Measurements from ENCODE around the gene CTSZ. TPM values are rescaled to one million over a fixed set of nuclear protein-coding genes. Genes with fewer than 3 reads are reported as not detected.

Gene CTSZ
- total RNA-seq, 2 experiments from 2014 or later: 14.7 to 17.7 TPM

- no peak for ATAC-seq (ENCODE audit: poor library complexity)
- no peak for DNase-seq
- Mint-ChIP-seq H3K36me3 (ENCODE audit: low read depth) (peaks cover 97% of the 10 kb centered on the region), H3K9me3 (no peaks in the 10 kb centered on the region), H3K27ac (no peak overlapping the region), H3K27me3 (no peaks in the 10 kb centered on the region), H3K4me3 (no peak overlapping the region), H3K4me1 (ENCODE audit: low read depth) (peaks cover 9% of the 10 kb centered on the region)
- CTCF ChIA-PET: interaction anchor here (0.9 kb wide), 1 partner anchor 41 kb away, joined by 4 read pairs; the partner anchor contains the start of gene ATP5F1E
- no peaks in the 10 kb centered on the region for H3K9me3 ChIP-seq (ENCODE audit: control insufficient read depth in 1 of 2, insufficient read depth in 1 of 2, low read length in 2 of 2)
- no peak overlapping the region for H3K4me3 ChIP-seq (ENCODE audit: low read length)
- H3K4me1 ChIP-seq (ENCODE audit: insufficient read depth, low read length): no peaks in the 10 kb centered on the region
- POLR2A ChIA-PET: interaction anchor here (0.6 to 1.2 kb wide), 5 partner anchors 9 to 108 kb away, joined by 3 to 5 read pairs (median 4); partner anchors contain the start of genes ATP5F1E and PRELID3B
- no peak overlapping the region for H3K27ac ChIP-seq (ENCODE audit: low read depth in 1 of 2, low read length in 2 of 2)
- H3K36me3 ChIP-seq (ENCODE audit: insufficient read depth, low read length): peaks cover 95% of the 10 kb centered on the region
- TF ChIP-seq, protein P1, sequence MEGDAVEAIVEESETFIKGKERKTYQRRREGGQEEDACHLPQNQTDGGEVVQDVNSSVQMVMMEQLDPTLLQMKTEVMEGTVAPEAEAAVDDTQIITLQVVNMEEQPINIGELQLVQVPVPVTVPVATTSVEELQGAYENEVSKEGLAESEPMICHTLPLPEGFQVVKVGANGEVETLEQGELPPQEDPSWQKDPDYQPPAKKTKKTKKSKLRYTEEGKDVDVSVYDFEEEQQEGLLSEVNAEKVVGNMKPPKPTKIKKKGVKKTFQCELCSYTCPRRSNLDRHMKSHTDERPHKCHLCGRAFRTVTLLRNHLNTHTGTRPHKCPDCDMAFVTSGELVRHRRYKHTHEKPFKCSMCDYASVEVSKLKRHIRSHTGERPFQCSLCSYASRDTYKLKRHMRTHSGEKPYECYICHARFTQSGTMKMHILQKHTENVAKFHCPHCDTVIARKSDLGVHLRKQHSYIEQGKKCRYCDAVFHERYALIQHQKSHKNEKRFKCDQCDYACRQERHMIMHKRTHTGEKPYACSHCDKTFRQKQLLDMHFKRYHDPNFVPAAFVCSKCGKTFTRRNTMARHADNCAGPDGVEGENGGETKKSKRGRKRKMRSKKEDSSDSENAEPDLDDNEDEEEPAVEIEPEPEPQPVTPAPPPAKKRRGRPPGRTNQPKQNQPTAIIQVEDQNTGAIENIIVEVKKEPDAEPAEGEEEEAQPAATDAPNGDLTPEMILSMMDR (IDR thresholded peaks at IDR 0.05): no peak
- intact Hi-C loops (cut with DNase I, micrococcal nuclease): no loop called here
- H3K27me3 ChIP-seq (ENCODE audit: control insufficient read depth in 1 of 2, insufficient read depth in 2 of 2, low read length in 2 of 2): no peaks in the 10 kb centered on the region
These were observed 16.2 kb downstream of the CTSZ start for GRCh38 chr20:58990651-58991445.

GRCh38 chr20:58989196-58989595, 17.9 kb downstream of the CTSZ start:
- Mint-ChIP-seq H3K4me1 (ENCODE audit: low read depth) (peaks cover 19% of the 10 kb centered on the region), H3K36me3 (ENCODE audit: low read depth) (peaks cover 90% of the 10 kb centered on the region), H3K27me3 (no peaks in the 10 kb centered on the region), H3K27ac (no peak overlapping the region), H3K9me3 (no peaks in the 10 kb centered on the region), H3K4me3 (no peak overlapping the region)
- DNase-seq: no peak
- Histone ChIP-seq H3K4me3 (ENCODE audit: low read length) (no peak overlapping the region), H3K27ac (ENCODE audit: low read depth in 1 of 2, low read length in 2 of 2) (no peak overlapping the region), H3K27me3 (ENCODE audit: control insufficient read depth in 1 of 2, insufficient read depth in 2 of 2, low read length in 2 of 2) (no peaks in the 10 kb centered on the region), H3K9me3 (ENCODE audit: control insufficient read depth in 1 of 2, insufficient read depth in 1 of 2, low read length in 2 of 2) (no peaks in the 10 kb centered on the region), H3K4me1 (ENCODE audit: insufficient read depth, low read length) (peaks cover 10% of the 10 kb centered on the region), H3K36me3 (ENCODE audit: insufficient read depth, low read length) (peaks cover 84% of the 10 kb centered on the region)
- TF ChIP-seq, protein P1 (IDR thresholded peaks at IDR 0.05): no peak
- ChIA-PET POLR2A (interaction anchor here (0.7 to 1.2 kb wide), 2 partner anchors 81 to 86 kb away, joined by 3 to 4 read pairs; no protein-coding TSS in a partner anchor), CTCF (no interaction called here)
- intact Hi-C loops (cut with DNase I, micrococcal nuclease): loop anchor here in 1 of 2 experiments (10.0 kb wide), 1 partner anchor 684 kb away; the partner anchor contains the start of gene RAB22A
- no peak for ATAC-seq (ENCODE audit: poor library complexity)

DNA sequence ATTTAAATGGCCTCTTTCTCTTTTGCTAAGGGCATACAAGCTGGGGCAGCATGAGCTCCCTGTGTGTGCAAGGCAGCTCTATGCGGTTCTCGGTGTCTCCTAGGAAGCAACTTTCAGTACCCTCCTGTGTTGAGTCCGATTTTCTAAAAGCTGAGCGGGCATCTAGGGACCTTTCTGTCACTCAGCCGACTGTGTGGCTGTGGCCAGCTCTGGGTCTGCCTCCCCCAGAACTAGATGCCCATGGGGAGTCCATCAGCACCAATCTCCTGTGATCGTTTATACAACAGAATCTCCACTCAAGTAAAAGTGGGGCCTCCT, 18.5 kb downstream of the CTSZ start:
- Histone ChIP-seq H3K36me3 (ENCODE audit: insufficient read depth, low read length) (peaks cover 78% of the 10 kb centered on the region), H3K4me3 (ENCODE audit: low read length) (no peak overlapping the region)

More for the DNA sequence above, 18.5 kb downstream of the CTSZ start:
- Mint-ChIP-seq H3K4me1 (ENCODE audit: low read depth) (peaks cover 26% of the 10 kb centered on the region), H3K27me3 (no peaks in the 10 kb centered on the region), H3K27ac (peak overlapping the region; percentile 33), H3K4me3 (no peak overlapping the region), H3K9me3 (no peaks in the 10 kb centered on the region), H3K36me3 (ENCODE audit: low read depth) (peaks cover 90% of the 10 kb centered on the region)
- CTCF ChIA-PET: no interaction called here
- H3K4me1 ChIP-seq (ENCODE audit: insufficient read depth, low read length): peaks cover 17% of the 10 kb centered on the region
- H3K27me3 ChIP-seq (ENCODE audit: control insufficient read depth in 1 of 2, insufficient read depth in 2 of 2, low read length in 2 of 2): no peaks in the 10 kb centered on the region
- no peak for ATAC-seq (ENCODE audit: poor library complexity)
- POLR2A ChIA-PET: no interaction called here
- intact Hi-C loops (cut with DNase I, micrococcal nuclease): loop anchor here in 1 of 2 experiments (10.0 kb wide), 1 partner anchor 684 kb away; the partner anchor contains the start of gene RAB22A
- TF ChIP-seq, protein P1 (IDR thresholded peaks at IDR 0.05): no peak
- DNase-seq: no peak
- no peaks in the 10 kb centered on the region for H3K9me3 ChIP-seq (ENCODE audit: control insufficient read depth in 1 of 2, insufficient read depth in 1 of 2, low read length in 2 of 2)
- H3K27ac ChIP-seq (ENCODE audit: low read depth in 1 of 2, low read length in 2 of 2): no peak overlapping the region
